GM18907 (cell line): Measurements from ENCODE around the gene CDH12.

Source experiments
- ATAC-seq: cut with Tn5 transposase; IDR thresholded peaks from one replicate; pipeline ENCODE4 v1.9.1; 2021; ENCODE audit warnings: mild to moderate bottlenecking, moderate library complexity; ENCODE audit not compliant: unreplicated experiment

The CDH12 gene

DNA sequence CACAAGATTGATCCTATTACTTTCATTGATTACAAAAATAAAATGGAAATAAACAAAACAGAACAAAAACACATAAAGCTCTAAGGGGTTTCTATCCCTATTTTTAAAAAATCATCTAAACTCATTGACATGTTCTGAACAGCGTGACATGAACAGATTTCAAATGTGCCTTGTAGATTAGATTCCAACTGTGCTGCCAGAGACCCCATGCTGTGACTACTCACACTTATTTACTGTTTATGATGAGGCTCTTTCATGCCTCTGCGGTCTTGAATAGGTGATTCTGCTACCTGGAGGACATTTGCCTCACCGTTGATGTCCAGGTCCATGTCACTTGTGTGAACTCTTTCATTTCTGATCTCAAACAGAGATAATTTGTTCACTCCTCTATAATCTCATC is 990.2 kb downstream of the CDH12 start:
- no peak for ATAC-seq

DNA sequence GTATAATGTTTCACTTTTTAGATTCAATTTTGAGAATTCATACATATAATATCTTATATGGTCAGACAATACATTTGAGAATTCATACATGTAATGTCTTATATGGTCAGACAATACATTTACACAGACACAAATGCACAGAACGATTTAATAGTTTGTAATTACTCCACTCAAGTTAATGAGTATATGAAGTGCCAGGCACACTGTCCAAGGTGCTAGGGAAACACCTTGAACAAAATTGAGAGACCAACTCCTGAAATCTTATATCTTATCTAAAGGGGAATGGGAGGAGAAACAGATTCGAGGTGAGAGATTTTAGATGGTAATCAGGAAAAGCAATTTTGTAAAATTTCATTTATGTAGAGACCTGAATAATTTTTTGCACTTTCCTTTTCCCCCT is 994.7 kb downstream of the CDH12 start:
- ATAC-seq, result no peak

GRCh38 chr5:21856987-21857386 is 996.2 kb downstream of the CDH12 start:
- no peak for ATAC-seq

- no peak for ATAC-seq
Observed at GRCh38 chr5:21847300-21847699, 1005.8 kb downstream of the CDH12 start.

GRCh38 chr5:21844960-21845359 is 1008.2 kb downstream of the CDH12 start:
- ATAC-seq, result no peak

GRCh38 chr5:21834863-21835262 is 1018.3 kb downstream of the CDH12 start:
- ATAC-seq, result no peak

DNA sequence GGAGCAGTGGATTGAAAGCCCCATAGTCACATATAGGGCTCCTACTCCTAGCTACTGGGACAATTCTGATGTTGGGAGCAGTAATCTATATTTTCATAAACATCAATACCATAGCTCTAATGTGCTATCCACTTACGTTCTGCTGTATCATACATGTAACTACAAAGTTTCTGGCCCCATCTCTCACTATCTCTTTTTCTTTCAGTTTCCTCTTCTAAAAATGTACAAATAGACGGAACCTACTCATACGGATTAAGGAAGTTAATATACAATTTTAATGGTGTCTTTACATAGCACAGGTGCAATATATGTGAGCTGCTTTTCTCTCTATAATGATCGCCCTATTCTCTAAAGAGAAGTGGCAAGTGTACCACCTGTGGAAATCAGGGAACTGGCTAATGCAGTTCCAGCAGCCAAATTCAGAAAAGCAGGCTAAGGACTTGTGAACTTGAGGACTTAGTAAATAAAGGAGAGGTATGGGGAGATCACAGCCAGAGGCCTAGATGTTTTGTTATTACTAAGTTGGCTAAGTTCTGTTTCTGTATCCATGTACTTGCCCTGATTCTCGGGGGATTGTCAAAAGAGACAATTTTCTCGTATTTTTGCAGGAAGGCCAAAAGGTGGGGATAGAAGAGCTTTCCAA is 1021.9 kb downstream of the CDH12 start:
- ATAC-seq, result peak; percentile 67

GRCh38 chr5:21826884-21827283 is 1026.3 kb downstream of the CDH12 start:
- ATAC-seq, result no peak

GRCh38 chr5:21823588-21823987 is 1029.6 kb downstream of the CDH12 start:
- ATAC-seq, result no peak

GRCh38 chr5:21823076-21823574 is 1030.0 kb downstream of the CDH12 start:
- ATAC-seq, result no peak

DNA sequence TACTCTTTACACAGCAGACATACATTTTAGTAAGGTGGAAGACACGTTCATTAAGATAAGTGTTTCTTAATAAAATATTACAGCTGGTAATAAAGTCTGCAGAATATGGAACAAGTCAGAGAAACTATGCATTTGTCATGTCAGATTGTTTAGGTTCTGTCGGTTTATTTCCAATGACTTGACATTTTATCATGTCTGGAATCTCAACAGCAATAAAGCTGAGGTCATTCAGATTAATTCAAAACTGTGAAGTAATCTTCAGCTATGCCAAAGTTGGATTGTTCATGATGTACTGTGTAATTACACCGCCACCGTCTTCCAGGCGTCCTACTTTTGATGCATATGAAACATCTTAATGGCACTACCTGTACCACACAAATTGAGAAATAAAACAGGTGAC is 1032.6 kb downstream of the CDH12 start:
- ATAC-seq, result no peak

- ATAC-seq, result no peak
Observed at GRCh38 chr5:21818370-21818720, 1034.8 kb downstream of the CDH12 start.

DNA sequence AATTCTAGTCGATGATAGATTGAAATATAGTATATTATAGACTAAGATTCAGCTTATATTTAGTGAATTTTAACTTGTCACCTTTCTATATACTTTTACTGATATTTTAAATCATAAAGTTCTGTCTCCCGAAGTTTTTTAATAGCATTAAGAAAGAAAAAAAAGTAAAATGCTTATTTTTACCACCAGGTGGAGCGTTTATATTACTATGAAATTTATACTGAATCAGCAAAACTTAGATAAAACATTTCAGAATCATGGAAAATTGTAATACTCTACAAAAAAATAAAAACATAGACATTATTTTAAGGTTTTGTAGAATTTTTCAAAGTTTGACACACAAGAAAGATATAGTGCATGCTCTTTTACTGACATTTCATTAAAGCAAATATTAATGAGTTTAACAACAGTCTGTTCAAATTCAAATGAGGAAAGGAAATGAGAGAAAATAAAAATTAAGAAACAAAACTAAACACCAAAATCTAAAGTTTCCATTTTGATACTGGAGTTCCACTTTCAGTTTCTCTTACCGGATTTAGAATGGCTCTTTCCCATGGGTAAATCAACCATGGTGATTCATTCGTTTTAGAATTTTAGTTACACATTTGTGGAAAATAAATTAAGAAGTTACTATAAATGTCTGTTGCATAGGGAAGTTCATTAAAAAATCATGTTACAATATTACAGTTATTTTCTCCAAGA is 1035.3 kb downstream of the CDH12 start:
- no peak for ATAC-seq

DNA sequence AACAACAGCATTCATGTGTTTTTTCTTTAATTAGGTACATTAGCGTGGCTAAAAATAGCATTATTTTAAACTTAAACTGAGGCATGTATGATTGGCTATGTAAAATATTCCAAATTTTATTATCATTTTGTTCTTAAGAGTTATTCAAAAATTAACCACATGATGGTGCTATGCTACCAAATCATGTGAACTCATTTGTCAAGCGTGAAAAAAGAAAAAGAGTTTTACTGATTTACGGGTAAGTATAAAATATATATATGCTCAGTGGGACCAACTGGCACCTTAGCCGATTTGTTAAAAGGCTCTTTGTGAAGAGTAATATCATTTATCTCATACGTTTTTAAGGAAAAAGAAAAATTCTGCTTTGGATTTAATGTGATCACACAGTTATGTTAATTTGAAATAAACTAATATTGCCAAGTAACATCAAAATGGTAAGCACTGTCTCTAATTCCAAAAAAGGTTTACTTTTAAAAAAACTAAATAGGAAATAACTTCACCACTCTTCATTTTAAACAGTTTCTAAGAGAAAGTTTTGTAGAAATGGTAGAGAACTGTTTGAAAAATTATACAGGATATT is 1042.3 kb downstream of the CDH12 start:
- no peak for ATAC-seq

- no peak for ATAC-seq
Observed at GRCh38 chr5:21809611-21810010, 1043.5 kb downstream of the CDH12 start.

DNA sequence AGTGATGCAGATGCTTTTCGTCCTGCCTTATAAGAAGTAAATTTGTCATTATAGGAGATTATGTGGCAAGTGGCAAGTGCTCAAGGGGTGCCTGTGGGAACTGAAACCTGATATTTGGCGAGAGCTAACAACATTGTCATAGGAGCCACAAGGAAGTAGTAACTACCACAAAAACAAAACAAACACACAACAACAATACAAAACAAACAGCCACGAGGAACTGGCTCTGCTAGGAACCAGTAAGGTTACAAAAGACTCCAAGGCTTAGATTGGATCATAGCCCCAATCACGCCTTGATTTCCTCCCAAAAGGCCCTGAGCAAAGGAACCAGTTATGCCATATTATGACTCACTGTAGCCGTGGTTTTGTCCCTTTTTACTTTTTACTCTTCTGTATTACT is 1045.2 kb downstream of the CDH12 start:
- ATAC-seq, result no peak

DNA sequence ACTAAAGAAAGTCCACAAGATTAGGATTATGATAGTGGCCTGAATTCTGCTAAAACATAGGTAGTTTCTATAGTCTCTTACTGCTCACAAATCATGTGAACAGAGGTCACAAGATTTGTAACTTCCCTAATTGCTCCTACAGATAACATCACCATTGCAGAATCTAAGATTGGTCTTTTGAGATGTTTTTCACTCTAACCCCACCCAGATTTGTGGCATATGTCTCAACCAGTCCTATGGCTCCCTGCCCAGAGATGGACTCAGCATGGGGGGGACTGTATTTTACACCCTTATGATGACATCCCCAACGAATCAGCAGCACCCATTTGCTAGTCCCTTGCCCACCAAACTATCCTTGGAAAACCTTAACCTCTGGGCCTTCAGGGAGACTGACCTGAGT is 1046.2 kb downstream of the CDH12 start:
- no peak for ATAC-seq

- no peak for ATAC-seq
Observed at GRCh38 chr5:21806271-21806670, 1046.9 kb downstream of the CDH12 start.

- peak; percentile 48 for ATAC-seq
Observed at GRCh38 chr5:21802869-21803490, 1050.2 kb downstream of the CDH12 start.

GRCh38 chr5:21802100-21802499 is 1051.0 kb downstream of the CDH12 start:
- no peak for ATAC-seq

DNA sequence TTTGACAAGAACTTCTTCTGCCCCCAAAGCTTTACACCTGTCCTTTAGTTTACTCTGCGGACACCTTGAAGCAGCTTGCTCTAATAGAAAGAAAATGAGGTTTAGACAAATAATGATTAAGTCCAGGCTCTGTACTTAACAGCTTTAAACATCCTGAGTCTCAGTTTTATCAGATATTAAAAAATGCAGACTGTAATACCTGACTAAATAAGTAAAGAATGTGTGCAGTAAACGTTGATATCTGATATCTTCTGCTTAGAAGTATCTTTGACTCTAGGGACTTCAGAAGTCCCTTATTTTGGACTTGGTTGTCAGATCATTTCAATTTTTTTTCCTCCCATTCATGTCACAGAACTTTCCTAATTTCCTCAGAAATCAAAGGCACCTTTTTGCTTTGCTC is 1060.4 kb downstream of the CDH12 start:
- ATAC-seq, result no peak

DNA sequence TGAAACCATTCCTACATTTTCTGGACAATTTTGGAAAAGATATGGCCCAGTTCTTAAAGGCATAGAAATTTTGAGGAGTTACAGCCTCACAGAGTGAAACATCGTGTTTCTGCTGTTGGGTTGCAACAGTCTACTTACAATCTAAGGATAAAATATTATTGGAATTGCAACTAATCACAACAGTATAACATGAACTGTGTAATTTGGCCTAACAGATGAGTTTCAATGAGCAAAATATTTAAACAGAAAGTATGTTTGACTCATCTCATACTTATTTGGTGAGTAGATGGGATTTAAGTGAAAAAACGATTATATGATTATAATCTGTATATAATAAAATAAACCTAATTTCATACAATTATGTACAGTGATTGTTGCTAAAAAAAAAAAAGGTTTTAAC is 1061.8 kb downstream of the CDH12 start:
- ATAC-seq, result no peak
